MCF 10A (cell line): Measurements from ENCODE around the gene ITGB8. TPM values are rescaled to one million over a fixed set of nuclear protein-coding genes. Genes with fewer than 3 reads are reported as not detected.

Experiments
- BruUV-seq: library from RNA; stranded (reverse); fragments of 400-500 nt; replicated peaks from 2 replicates; lab custom pipeline; 2021; lab: Mats Ljungman, UMichigan
- CTCF ChIA-PET: fragments of 300-600 bp; sonication (Branson Sonifier 250); formaldehyde crosslinking; extraction: SDS; loops from one replicate; lab custom pipeline; 2021; ENCODE audit warnings: antibody characterized with exemption, inconsistent platforms; lab: Yijun Ruan, JAX
- POLR2A ChIA-PET: fragments of 300-600, 350-650 bp; sonication (Branson Sonifier 250); formaldehyde crosslinking; extraction: SDS; loops from one replicate; lab custom pipeline; 2020; ENCODE audit warnings: antibody characterized with exemption, inconsistent platforms; lab: Yijun Ruan, JAX
- DNase-seq: peaks from one replicate; pipeline ENCODE4 v3.0.0-alpha.2; 2018; ENCODE audit not compliant: unreplicated experiment
- H3K27ac Mint-ChIP-seq: one replicate; pipeline ENCODE4 v1.8.0; 2022; ENCODE audit warnings: mild to moderate bottlenecking, low read depth, mixed read lengths; ENCODE audit not compliant: unreplicated experiment
- H3K27me3 Mint-ChIP-seq: one replicate; pipeline ENCODE4 v1.8.0; 2022; ENCODE audit warnings: mixed read lengths; ENCODE audit not compliant: insufficient read depth, unreplicated experiment
- H3K36me3 Mint-ChIP-seq: one replicate; pipeline ENCODE4 v1.8.0; 2022; ENCODE audit warnings: mild to moderate bottlenecking, moderate library complexity, mixed read lengths; ENCODE audit not compliant: insufficient read depth, unreplicated experiment
- H3K4me1 Mint-ChIP-seq: one replicate; pipeline ENCODE4 v1.8.0; 2022; ENCODE audit warnings: mixed read lengths; ENCODE audit not compliant: insufficient read depth, unreplicated experiment
- H3K4me3 Mint-ChIP-seq: one replicate; pipeline ENCODE4 v1.8.0; 2022; ENCODE audit warnings: mild to moderate bottlenecking, moderate library complexity, mixed read lengths; ENCODE audit not compliant: unreplicated experiment
- H3K9me3 Mint-ChIP-seq: one replicate; pipeline ENCODE4 v1.8.0; 2022; ENCODE audit warnings: mixed read lengths; ENCODE audit not compliant: unreplicated experiment
- intact Hi-C: fragments of 100-400 bp; cut with micrococcal nuclease; formaldehyde crosslinking; loops from 2 replicates; pipeline ENCODE4 v1.14.1; 2022
- total RNA-seq: library from RNA; stranded (reverse); gene quantifications from 2 replicates; pipeline ENCODE4 v1.2.3, GENCODE V29; 2022
- TF ChIP-seq, protein P1 (sequence below): fragments of 200-600 bp; IDR thresholded peaks from one replicate; pipeline ENCODE4 v1.8.0; 2022; ENCODE audit warnings: antibody characterized with exemption, mild to moderate bottlenecking; ENCODE audit not compliant: unreplicated experiment

Gene ITGB8
- total RNA-seq, 1 experiment from 2014 or later, result 38.1 TPM

GRCh38 chr7:20311743-20312042 lies 19.0 kb upstream of the ITGB8 start:
- ChIA-PET CTCF (interaction anchor here (0.5 to 7.2 kb wide), 16 partner anchors 9 to 603 kb away, joined by 3 to 31 read pairs (median 6); partner anchors contain the start of gene POLR1F), POLR2A (interaction anchor here (0.7 to 1.3 kb wide), 6 partner anchors 10 to 603 kb away, joined by 3 to 6 read pairs (median 4); partner anchors contain the start of genes ITGB8 and POLR1F)
- BruUV-seq, result no TSS peak
- TF ChIP-seq, protein P1, sequence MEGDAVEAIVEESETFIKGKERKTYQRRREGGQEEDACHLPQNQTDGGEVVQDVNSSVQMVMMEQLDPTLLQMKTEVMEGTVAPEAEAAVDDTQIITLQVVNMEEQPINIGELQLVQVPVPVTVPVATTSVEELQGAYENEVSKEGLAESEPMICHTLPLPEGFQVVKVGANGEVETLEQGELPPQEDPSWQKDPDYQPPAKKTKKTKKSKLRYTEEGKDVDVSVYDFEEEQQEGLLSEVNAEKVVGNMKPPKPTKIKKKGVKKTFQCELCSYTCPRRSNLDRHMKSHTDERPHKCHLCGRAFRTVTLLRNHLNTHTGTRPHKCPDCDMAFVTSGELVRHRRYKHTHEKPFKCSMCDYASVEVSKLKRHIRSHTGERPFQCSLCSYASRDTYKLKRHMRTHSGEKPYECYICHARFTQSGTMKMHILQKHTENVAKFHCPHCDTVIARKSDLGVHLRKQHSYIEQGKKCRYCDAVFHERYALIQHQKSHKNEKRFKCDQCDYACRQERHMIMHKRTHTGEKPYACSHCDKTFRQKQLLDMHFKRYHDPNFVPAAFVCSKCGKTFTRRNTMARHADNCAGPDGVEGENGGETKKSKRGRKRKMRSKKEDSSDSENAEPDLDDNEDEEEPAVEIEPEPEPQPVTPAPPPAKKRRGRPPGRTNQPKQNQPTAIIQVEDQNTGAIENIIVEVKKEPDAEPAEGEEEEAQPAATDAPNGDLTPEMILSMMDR, result no peak
- Mint-ChIP-seq H3K27me3 (no peaks in the 10 kb centered on the region), H3K27ac (no peak overlapping the region), H3K36me3 (no peaks in the 10 kb centered on the region), H3K4me1 (peaks cover 7% of the 10 kb centered on the region), H3K4me3 (no peak overlapping the region), H3K9me3 (peaks cover 7% of the 10 kb centered on the region)
- intact Hi-C loops, result loop anchor here (1.0 to 10.0 kb wide), 5 partner anchors 287 to 564 kb away; no protein-coding TSS in a partner anchor
- no peak for DNase-seq

DNA sequence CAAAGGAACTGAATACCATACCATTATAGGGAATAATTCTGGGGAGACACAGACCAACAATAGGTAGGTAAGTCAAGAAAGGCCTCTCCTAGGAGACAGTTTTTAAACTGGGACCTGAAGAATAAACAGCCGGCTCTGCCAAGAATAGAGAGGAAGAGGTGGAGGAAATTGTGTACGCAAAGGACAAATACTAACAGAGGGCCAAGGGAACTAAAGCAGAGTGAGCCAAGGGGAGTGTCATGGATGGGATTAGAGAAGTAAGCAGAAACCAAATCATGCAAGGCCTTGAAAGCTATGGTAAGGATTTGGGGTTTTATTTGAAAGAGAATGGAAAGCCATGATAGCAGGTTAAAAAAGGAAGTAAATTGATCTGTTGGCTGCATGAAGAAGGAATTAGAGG lies 18.1 kb upstream of the ITGB8 start:
- CTCF ChIA-PET, result interaction anchor here (0.6 to 7.2 kb wide), 14 partner anchors 13 to 599 kb away, joined by 3 to 31 read pairs (median 5); no protein-coding TSS in a partner anchor
- intact Hi-C loops, result loop anchor here (10.0 kb wide), 1 partner anchor 358 kb away; no protein-coding TSS in a partner anchor
- H3K4me1 Mint-ChIP-seq, result peaks cover 4% of the 10 kb centered on the region
- H3K36me3 Mint-ChIP-seq, result no peaks in the 10 kb centered on the region
- POLR2A ChIA-PET, result interaction anchor here (1.0 to 1.2 kb wide), 3 partner anchors 15 to 693 kb away, joined by 3 read pairs; no protein-coding TSS in a partner anchor
- DNase-seq, result no peak
- no peaks in the 10 kb centered on the region for H3K27me3 Mint-ChIP-seq
- TF ChIP-seq, protein P1, result no peak
- H3K27ac Mint-ChIP-seq, result no peak overlapping the region
- peaks cover 7% of the 10 kb centered on the region for H3K9me3 Mint-ChIP-seq
- H3K4me3 Mint-ChIP-seq, result no peak overlapping the region
- BruUV-seq, result no TSS peak

DNA sequence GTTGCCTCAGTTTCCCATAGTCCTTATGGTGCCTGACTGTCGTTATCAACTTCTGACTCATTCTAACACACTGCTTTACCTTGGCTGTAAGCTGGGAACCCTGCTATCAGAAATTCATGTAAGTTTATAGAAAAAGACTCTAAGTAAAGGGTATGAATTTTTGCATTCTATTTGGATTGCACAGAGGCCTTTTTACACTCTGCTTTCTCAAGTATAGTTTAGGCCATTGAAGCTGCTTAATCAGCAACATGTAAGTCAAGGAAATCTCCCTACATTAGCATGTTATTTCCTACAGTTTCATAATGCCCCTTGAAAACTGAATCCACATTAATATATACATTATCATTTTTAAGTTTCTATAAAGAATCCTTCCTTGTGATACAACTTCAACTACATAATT lies 17.1 kb upstream of the ITGB8 start:
- CTCF ChIA-PET, result interaction anchor here (0.7 to 7.2 kb wide), 9 partner anchors 12 to 1047 kb away, joined by 3 to 31 read pairs (median 4); no protein-coding TSS in a partner anchor
- POLR2A ChIA-PET, result interaction anchor here (0.6 to 1.1 kb wide), 5 partner anchors 14 to 694 kb away, joined by 3 read pairs; partner anchors contain the start of gene POLR1F
- intact Hi-C loops, result loop anchor here (10.0 kb wide), 1 partner anchor 359 kb away; no protein-coding TSS in a partner anchor
- Mint-ChIP-seq H3K4me3 (no peak overlapping the region), H3K36me3 (no peaks in the 10 kb centered on the region), H3K9me3 (no peaks in the 10 kb centered on the region), H3K4me1 (no peaks in the 10 kb centered on the region), H3K27me3 (no peaks in the 10 kb centered on the region), H3K27ac (no peak overlapping the region)
- BruUV-seq, result no TSS peak
- DNase-seq, result no peak
- TF ChIP-seq, protein P1, result no peak

DNA sequence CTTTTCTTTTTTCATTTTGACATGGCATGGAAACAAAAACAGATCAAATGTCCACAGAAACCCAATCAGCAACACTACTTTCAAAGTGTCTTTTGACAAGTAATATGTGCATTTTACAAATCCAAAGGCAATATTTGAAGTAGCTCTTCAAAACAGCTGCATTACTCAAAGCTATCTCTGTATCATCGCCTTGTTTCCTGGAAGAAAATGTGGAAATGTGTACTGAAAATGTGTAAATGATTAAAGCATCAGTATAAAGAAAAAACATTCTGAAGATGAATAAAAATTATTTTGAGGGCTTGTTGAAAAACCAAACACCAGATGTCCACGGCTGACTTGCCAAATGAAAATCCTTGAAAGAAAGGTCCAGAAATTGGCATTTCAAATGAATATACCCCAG lies 16.5 kb upstream of the ITGB8 start:
- POLR2A ChIA-PET, result interaction anchor here (0.6 kb wide), 1 partner anchor 17 kb away, joined by 3 read pairs; no protein-coding TSS in a partner anchor

More for the DNA sequence above, 16.5 kb upstream of the ITGB8 start:
- Mint-ChIP-seq H3K36me3 (no peaks in the 10 kb centered on the region), H3K4me3 (no peak overlapping the region), H3K27ac (no peak overlapping the region), H3K9me3 (no peaks in the 10 kb centered on the region), H3K4me1 (no peaks in the 10 kb centered on the region), H3K27me3 (no peaks in the 10 kb centered on the region)
- no peak for DNase-seq
- no TSS peak for BruUV-seq
- TF ChIP-seq, protein P1, result no peak
- CTCF ChIA-PET, result interaction anchor here (1.2 to 7.2 kb wide), 5 partner anchors 9 to 567 kb away, joined by 3 to 31 read pairs (median 6); no protein-coding TSS in a partner anchor
- intact Hi-C loops, result loop anchor here (10.0 kb wide), 1 partner anchor 359 kb away; no protein-coding TSS in a partner anchor
